Mesenchymal stem cell (in vitro differentiated cells and primary cell): ENCODE measurements around the gene AKAP6.

Experiments
- DNase-seq: peaks from one replicate; pipeline ENCODE4 v3.0.0-alpha.2; 2013
- H2AFZ ChIP-seq: one replicate; pipeline ENCODE4 v1.6.1; 2013; ENCODE audit warnings: low read depth, mild to moderate bottlenecking, control low read depth, inconsistent platforms, low read length, moderate library complexity
- H2AK5ac ChIP-seq: 2 replicates; pipeline ENCODE4 v1.6.1; 2013; ENCODE audit warnings: low read length, moderate library complexity, mild to moderate bottlenecking, inconsistent platforms; ENCODE audit not compliant: severe bottlenecking
- H2BK120ac ChIP-seq: one replicate; pipeline ENCODE4 v1.6.1; 2013; ENCODE audit warnings: low read depth, mild to moderate bottlenecking, inconsistent platforms, low read length, moderate library complexity
- H2BK12ac ChIP-seq, 2 experiments: one replicate each; pipeline ENCODE4 v1.6.1; 2013; ENCODE audit warnings: inconsistent platforms in 2 of 2, low read length in 2 of 2, mild to moderate bottlenecking in 2 of 2, moderate library complexity in 2 of 2, control low read depth in 1 of 2
- H2BK15ac ChIP-seq: one replicate; pipeline ENCODE4 v1.6.1; 2013; ENCODE audit warnings: mild to moderate bottlenecking, low read depth, inconsistent platforms; ENCODE audit not compliant: poor library complexity, severe bottlenecking
- H2BK5ac ChIP-seq: 2 replicates; pipeline ENCODE4 v1.6.1; 2013; ENCODE audit warnings: low read depth, mild to moderate bottlenecking, low read length, control low read depth, inconsistent platforms; ENCODE audit not compliant: poor library complexity, severe bottlenecking
- H3K14ac ChIP-seq, 2 experiments: one replicate each; pipeline ENCODE4 v1.6.1; 2013; ENCODE audit warnings: inconsistent platforms in 2 of 2, low read length in 2 of 2, control low read depth in 1 of 2, mild to moderate bottlenecking in 1 of 2, moderate library complexity in 1 of 2
- H3K18ac ChIP-seq, 2 experiments: one replicate each; pipeline ENCODE4 v1.6.1; 2013; ENCODE audit warnings: inconsistent platforms in 2 of 2, low read length in 2 of 2, control low read depth in 1 of 2, low read depth in 1 of 2, mild to moderate bottlenecking in 1 of 2
- H3K23ac ChIP-seq, 2 experiments: one replicate each; pipeline ENCODE4 v1.6.1; 2013; ENCODE audit warnings: inconsistent platforms in 2 of 2, low read length in 2 of 2, mild to moderate bottlenecking in 2 of 2, moderate library complexity in 2 of 2, control low read depth in 1 of 2
- H3K27ac ChIP-seq: 2 replicates; pipeline ENCODE4 v1.5.1; 2013; ENCODE audit warnings: mild to moderate bottlenecking, moderate library complexity, low read length, control low read depth, inconsistent platforms; ENCODE audit not compliant: poor library complexity, severe bottlenecking
- H3K27me3 ChIP-seq, 2 experiments: 2 replicates each; pipeline versions ENCODE4 v1.6.1 to v1.7.0; 2013; ENCODE audit warnings: low read length in 2 of 2, mild to moderate bottlenecking in 2 of 2, moderate library complexity in 2 of 2, control low read depth in 1 of 2, inconsistent platforms in 1 of 2; ENCODE audit not compliant: control insufficient read depth in 1 of 2, insufficient read depth in 1 of 2
- H3K36me3 ChIP-seq, 2 experiments: 2 replicates each; pipeline versions ENCODE4 v1.6.1 to v1.7.0; 2013; ENCODE audit warnings: low read length in 2 of 2, control low read depth in 1 of 2, inconsistent platforms in 1 of 2, low read depth in 1 of 2, mild to moderate bottlenecking in 1 of 2; ENCODE audit not compliant: insufficient read depth in 2 of 2, control insufficient read depth in 1 of 2
- H3K4ac ChIP-seq, 2 experiments: one replicate each; pipeline ENCODE4 v1.6.1; 2013; ENCODE audit warnings: inconsistent platforms in 2 of 2, low read length in 2 of 2, mild to moderate bottlenecking in 2 of 2, moderate library complexity in 2 of 2, control low read depth in 1 of 2, low read depth in 1 of 2
- H3K4me1 ChIP-seq: 2 replicates; pipeline ENCODE4 v1.6.1; 2013; ENCODE audit warnings: low read depth, low read length, control low read depth; ENCODE audit not compliant: control insufficient read depth, insufficient read depth
- H3K4me2 ChIP-seq: 2 replicates; pipeline ENCODE4 v1.6.1; 2013; ENCODE audit warnings: low read length, mild to moderate bottlenecking, inconsistent platforms; ENCODE audit not compliant: poor library complexity, severe bottlenecking
- H3K4me3 ChIP-seq, 2 experiments: 2 replicates each; pipeline versions ENCODE4 v1.5.1 to v1.7.0; 2013; ENCODE audit warnings: low read length in 2 of 2, mild to moderate bottlenecking in 2 of 2, control low read depth in 1 of 2, low read depth in 1 of 2; ENCODE audit not compliant: insufficient read depth in 1 of 2
- H3K79me1 ChIP-seq: replicated peaks from 2 replicates; pipeline ENCODE4 v1.6.1; 2013; ENCODE audit warnings: mild to moderate bottlenecking, control low read depth, low read length, inconsistent platforms; ENCODE audit not compliant: poor library complexity, severe bottlenecking
- H3K9ac ChIP-seq: 2 replicates; pipeline ENCODE4 v1.7.0; 2013; ENCODE audit warnings: mild to moderate bottlenecking, low read length, moderate library complexity
- H3K9me3 ChIP-seq: 2 replicates; pipeline ENCODE4 v1.7.0; 2013; ENCODE audit warnings: mild to moderate bottlenecking, low read length; ENCODE audit not compliant: control insufficient read depth
- H4K8ac ChIP-seq: one replicate; pipeline ENCODE4 v1.6.1; 2013; ENCODE audit warnings: inconsistent platforms, mild to moderate bottlenecking, low read length, moderate library complexity
- H4K91ac ChIP-seq: one replicate; pipeline ENCODE4 v1.6.1; 2013; ENCODE audit warnings: mild to moderate bottlenecking, low read length, inconsistent platforms
- WGBS: methylation state at CpG from one replicate; pipeline ENCODE4 v1.1.7; 2013; ENCODE audit warnings: mixed read lengths; 5-methylcytosine and 5-hydroxymethylcytosine counted together

Gene AKAP6

GRCh38 chr14:32508281-32508680, 179.2 kb downstream of the AKAP6 start:
- H3K9me3 ChIP-seq: no peaks in the 10 kb centered on the region
- no peak overlapping the region for H3K14ac ChIP-seq
- no peak overlapping the region for H2BK5ac ChIP-seq
- no peaks in the 10 kb centered on the region for H3K79me1 ChIP-seq
- H3K18ac ChIP-seq: no peak overlapping the region
- H2AK5ac ChIP-seq: no peak overlapping the region
- H2BK120ac ChIP-seq: no peak overlapping the region
- H3K27me3 ChIP-seq: no peaks in the 10 kb centered on the region
- H4K91ac ChIP-seq: no peak overlapping the region
- H3K4me3 ChIP-seq: no peak overlapping the region
- H3K36me3 ChIP-seq: no peaks in the 10 kb centered on the region
- no peak overlapping the region for H4K8ac ChIP-seq
- WGBS: 100% methylated on average over 1 of the region's 2 CpGs
- no peak overlapping the region for H3K23ac ChIP-seq
- H2AFZ ChIP-seq: no peak overlapping the region
- DNase-seq: no peak
- H3K4me1 ChIP-seq: peaks cover 3% of the 10 kb centered on the region
- H2BK12ac ChIP-seq: no peak overlapping the region
- H3K27ac ChIP-seq: no peak overlapping the region
- H3K4me2 ChIP-seq: no peak overlapping the region
- H3K9ac ChIP-seq: no peak overlapping the region
- H2BK15ac ChIP-seq: no peak overlapping the region
- no peak overlapping the region for H3K4ac ChIP-seq

- H2BK5ac ChIP-seq: peak overlapping the region; percentile 81
- peak overlapping the region; percentile 60 for H3K9ac ChIP-seq
- H3K4me1 ChIP-seq: peaks cover 3% of the 10 kb centered on the region
- no peak overlapping the region for H3K23ac ChIP-seq
- no peak overlapping the region for H3K4ac ChIP-seq
- peak overlapping the region in 1 of 2 experiments; percentile 62 for H3K18ac ChIP-seq
- no peak overlapping the region for H3K14ac ChIP-seq
- H4K8ac ChIP-seq: no peak overlapping the region
- H4K91ac ChIP-seq: no peak overlapping the region
- no peak overlapping the region for H2AFZ ChIP-seq
- 87% methylated on average over 10 of the region's 10 CpGs for WGBS
- no peaks in the 10 kb centered on the region for H3K27me3 ChIP-seq
- no peak overlapping the region for H2AK5ac ChIP-seq
- H3K9me3 ChIP-seq: no peaks in the 10 kb centered on the region
- no peaks in the 10 kb centered on the region for H3K36me3 ChIP-seq
- peak overlapping the region; percentile 56 for H3K4me2 ChIP-seq
- no peak overlapping the region for H2BK12ac ChIP-seq
- peak overlapping the region; percentile 96 for H3K27ac ChIP-seq
- peak; percentile 73 for DNase-seq
- H2BK120ac ChIP-seq: no peak overlapping the region
- H3K79me1 ChIP-seq: no peaks in the 10 kb centered on the region
- no peak overlapping the region for H2BK15ac ChIP-seq
- no peak overlapping the region for H3K4me3 ChIP-seq
Observed at GRCh38 chr14:32509632-32510187, 180.6 kb downstream of the AKAP6 start.

GRCh38 chr14:32510815-32511214, 181.7 kb downstream of the AKAP6 start:
- WGBS: 67% methylated on average over 1 of the region's 3 CpGs

GRCh38 chr14:32512348-32512747, 183.2 kb downstream of the AKAP6 start:
- H3K4me3 ChIP-seq: no peak overlapping the region
- no peak overlapping the region for H2BK12ac ChIP-seq
- H2BK15ac ChIP-seq: no peak overlapping the region
- no peaks in the 10 kb centered on the region for H3K9me3 ChIP-seq
- no peak overlapping the region for H2AFZ ChIP-seq
- 77% methylated on average over 2 of the region's 3 CpGs for WGBS
- H3K9ac ChIP-seq: no peak overlapping the region
- no peak overlapping the region for H2AK5ac ChIP-seq
- H2BK5ac ChIP-seq: no peak overlapping the region
- H3K4me1 ChIP-seq: peaks cover 3% of the 10 kb centered on the region
- H3K79me1 ChIP-seq: no peaks in the 10 kb centered on the region
- H3K27ac ChIP-seq: no peak overlapping the region
- H3K27me3 ChIP-seq: peaks cover 0 to 6% of the 10 kb centered on the region in 2 experiments
- no peak overlapping the region for H4K8ac ChIP-seq
- no peak overlapping the region for H3K18ac ChIP-seq
- no peak overlapping the region for H2BK120ac ChIP-seq
- H3K36me3 ChIP-seq: no peaks in the 10 kb centered on the region
- H3K14ac ChIP-seq: no peak overlapping the region
- no peak for DNase-seq
- H4K91ac ChIP-seq: no peak overlapping the region
- no peak overlapping the region for H3K23ac ChIP-seq
- no peak overlapping the region for H3K4ac ChIP-seq
- no peak overlapping the region for H3K4me2 ChIP-seq

More at GRCh38 chr14:32510815-32511214, 181.7 kb downstream of the AKAP6 start:
- no peak overlapping the region for H3K9ac ChIP-seq
- H2BK12ac ChIP-seq: peak overlapping the region; percentile 21 to 42
- H4K91ac ChIP-seq: no peak overlapping the region
- H3K27me3 ChIP-seq: no peaks in the 10 kb centered on the region
- H3K9me3 ChIP-seq: no peaks in the 10 kb centered on the region
- no peak for DNase-seq
- no peak overlapping the region for H3K14ac ChIP-seq
- H2AFZ ChIP-seq: no peak overlapping the region
- H2AK5ac ChIP-seq: no peak overlapping the region
- H3K79me1 ChIP-seq: no peaks in the 10 kb centered on the region
- H3K36me3 ChIP-seq: no peaks in the 10 kb centered on the region
- no peak overlapping the region for H2BK5ac ChIP-seq
- no peak overlapping the region for H3K4me2 ChIP-seq
- no peak overlapping the region for H3K4me3 ChIP-seq
- no peak overlapping the region for H3K4ac ChIP-seq
- peak overlapping the region; percentile 61 for H3K27ac ChIP-seq
- H3K4me1 ChIP-seq: peaks cover 3% of the 10 kb centered on the region
- H2BK15ac ChIP-seq: no peak overlapping the region
- H3K18ac ChIP-seq: peak overlapping the region in 1 of 2 experiments; percentile 34
- H4K8ac ChIP-seq: no peak overlapping the region
- no peak overlapping the region for H2BK120ac ChIP-seq
- H3K23ac ChIP-seq: no peak overlapping the region
